OCI-LY3 (cell line): Measurements from ENCODE around the gene ADCY3.

Experiments
- CTCF ChIP-seq: fragments of 200-600, 300-600 bp; sonication (generic); IDR thresholded peaks from 2 replicates; pipeline ENCODE4 v1.5.1; 2014; ENCODE audit warnings: antibody characterized with exemption, low read length, low read depth
- EZH2phosphoT487 ChIP-seq: fragments of 200-600 bp; shearing (Covaris generic); IDR thresholded peaks from 2 replicates; pipeline ENCODE4 v1.6.1; 2018; ENCODE audit warnings: antibody characterized with exemption, mixed run types, low read depth

GRCh38 chr2:24943427-24944053 lies 23.5 kb upstream of the ADCY3 start:
- TF ChIP-seq CTCF (no peak), EZH2phosphoT487 (no peak)
